NCI-H1092 treated with DMSO at 0.1 percent for 48 hours (cell line): ENCODE data around the gene TGFB2.

Experiments
- DNase-seq: peaks from one replicate; lab custom pipeline; 2025; lab: John Stamatoyannopoulos, UW

The TGFB2 gene

DNA sequence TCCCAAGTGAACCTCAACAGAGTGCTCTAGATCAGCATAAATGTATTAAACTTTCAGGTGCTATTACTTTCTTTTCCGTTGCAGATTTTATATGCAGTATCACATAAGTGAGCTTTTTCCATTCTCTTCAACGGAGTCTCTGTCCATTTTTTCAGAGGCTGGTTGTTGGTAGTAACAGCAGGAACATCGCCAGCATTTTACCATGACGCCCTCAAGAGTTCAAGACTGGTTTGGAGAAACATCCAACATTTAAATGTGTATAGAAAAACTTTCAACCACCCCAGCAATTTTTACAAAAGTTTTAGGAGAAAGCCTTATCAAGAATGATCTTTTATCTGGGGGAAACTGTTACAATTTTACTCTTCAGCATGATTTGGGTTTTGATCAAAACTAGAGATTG lies 117.0 kb downstream of the TGFB2 start:
- DNase-seq: no peak

DNA sequence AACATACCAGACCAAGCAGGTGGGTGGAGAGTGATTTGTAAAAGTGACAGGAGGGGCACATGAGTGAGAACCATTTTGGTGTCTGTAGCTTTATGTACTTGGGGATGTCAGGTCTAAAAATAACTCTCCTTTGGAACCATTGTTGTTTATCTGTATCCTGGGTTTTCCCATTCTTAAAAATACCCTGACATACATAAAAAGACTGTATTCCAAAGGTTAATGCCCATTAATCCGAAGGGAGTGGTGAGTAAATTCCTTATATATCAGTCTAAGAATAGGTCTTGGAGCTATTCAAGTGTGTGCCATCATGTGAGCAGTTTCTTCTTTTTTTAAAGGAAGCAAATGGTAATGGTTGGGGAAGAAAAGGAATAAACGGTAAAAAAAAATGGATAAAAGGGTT lies 117.5 kb downstream of the TGFB2 start:
- DNase-seq: no peak

GRCh38 chr1:218463194-218464156 lies 118.3 kb downstream of the TGFB2 start:
- DNase-seq: no peak

GRCh38 chr1:218464871-218465270 lies 119.7 kb downstream of the TGFB2 start:
- DNase-seq: no peak

DNA sequence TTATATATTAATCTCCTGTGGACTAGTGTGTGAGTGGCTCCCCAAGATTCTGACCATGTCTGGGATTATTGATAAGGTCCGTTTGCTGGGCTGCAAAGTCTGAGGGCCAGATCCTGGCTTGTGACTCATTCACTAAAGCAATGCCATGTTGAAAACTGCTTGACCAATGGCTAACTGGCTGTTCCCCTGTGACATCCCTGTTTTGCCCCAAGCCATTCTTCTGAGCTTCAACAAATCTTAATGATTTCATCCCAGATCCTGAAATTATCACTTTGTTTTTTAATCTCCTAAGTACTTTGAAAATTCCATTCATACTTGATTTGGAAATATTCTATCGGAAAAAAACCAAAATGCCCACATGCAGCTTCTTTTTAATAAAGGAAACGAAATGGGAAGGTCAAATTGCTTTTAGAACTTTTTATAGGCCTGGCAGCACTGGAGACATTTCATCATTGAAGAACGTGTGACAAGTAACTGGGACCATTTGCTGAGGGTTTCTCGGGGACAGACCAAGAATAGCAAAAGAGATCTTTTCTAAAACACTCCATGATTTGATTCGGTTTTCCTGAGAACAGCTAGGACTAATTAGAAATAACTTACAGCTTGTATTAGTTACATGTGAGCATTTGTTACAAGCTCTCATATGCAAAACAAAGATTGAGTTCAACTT lies 121.3 kb downstream of the TGFB2 start:
- no peak for DNase-seq

DNA sequence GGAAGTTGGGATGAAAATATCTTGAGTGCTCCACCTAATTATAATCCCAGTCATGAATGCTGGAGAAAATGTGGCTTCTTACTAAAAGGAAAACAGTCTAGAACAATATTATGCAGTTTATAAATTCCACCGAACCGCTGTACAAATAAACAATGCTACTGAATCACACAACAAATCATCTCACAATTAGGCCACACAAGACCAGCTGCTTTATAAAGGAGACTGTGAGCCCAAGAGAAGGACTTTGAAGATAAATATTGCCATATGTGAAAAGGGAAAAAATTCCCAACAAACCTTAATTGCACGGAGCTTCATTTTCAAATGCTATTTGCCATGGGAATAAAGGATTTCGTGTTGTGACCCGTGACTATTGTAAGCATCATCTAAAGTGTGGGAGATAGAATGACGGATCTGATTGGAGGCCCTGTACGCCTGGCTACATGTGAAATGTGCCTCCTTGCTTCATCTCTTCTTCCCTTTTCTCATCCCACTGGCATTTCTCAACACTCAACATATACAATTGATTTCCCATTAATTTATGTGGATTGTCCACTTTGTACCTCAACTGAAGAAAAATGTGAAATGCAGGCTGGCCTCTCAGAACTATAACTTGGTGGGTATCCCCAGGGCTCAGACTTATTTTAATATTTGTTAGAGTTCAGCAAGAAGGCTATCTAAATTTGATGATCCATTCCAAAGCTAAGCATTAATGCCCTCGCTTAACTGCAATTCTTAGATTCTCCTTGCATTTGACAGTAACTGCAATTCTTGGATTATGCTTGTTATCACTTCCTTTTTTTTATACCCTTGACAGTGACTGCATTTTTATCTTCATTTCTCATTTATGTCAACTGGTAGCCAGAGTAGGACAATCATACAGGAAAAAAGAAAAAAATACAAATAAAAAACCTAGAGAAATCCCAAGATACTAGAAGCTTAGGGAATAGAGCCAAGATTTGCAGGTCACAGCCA lies 122.3 kb downstream of the TGFB2 start:
- no peak for DNase-seq

DNA sequence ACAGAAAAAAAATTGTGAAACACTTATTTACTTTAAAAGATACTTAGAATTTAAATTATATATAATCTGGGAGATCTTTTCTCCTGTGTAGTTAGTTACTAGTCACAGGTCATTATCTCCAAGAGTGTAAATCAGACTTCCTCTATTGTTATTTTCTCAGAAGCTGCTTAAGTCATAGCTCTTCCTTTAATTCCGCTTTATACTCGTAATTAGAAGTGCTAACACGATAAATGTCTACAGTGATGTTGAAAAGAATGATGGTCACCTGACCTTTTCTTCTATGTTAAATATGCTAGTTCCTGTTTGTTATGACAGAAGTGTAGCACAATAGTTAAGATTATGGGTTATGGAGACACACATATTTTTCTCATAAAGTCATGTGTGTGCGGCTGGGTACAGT lies 123.6 kb downstream of the TGFB2 start:
- DNase-seq: no peak

DNA sequence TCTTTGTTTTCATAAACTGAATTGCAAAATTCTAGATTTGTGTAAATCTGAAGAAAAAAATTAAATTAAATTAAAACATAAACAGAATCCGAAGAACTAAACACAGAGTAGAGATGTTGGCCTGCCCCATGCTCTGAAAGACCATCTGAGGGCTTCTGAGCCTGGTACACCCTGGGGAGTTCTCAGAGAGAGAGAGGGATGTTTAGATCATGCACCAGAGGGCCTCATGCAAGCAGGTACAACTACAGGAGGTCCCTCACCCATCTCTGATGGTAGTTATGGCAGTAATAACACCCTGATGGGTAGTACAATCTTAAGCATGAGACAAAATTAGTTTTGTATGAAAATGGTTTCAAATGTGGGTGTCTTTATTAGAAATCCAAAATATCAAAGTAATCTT lies 127.7 kb downstream of the TGFB2 start:
- DNase-seq: no peak

GRCh38 chr1:218473522-218473921 lies 128.4 kb downstream of the TGFB2 start:
- DNase-seq: no peak

DNA sequence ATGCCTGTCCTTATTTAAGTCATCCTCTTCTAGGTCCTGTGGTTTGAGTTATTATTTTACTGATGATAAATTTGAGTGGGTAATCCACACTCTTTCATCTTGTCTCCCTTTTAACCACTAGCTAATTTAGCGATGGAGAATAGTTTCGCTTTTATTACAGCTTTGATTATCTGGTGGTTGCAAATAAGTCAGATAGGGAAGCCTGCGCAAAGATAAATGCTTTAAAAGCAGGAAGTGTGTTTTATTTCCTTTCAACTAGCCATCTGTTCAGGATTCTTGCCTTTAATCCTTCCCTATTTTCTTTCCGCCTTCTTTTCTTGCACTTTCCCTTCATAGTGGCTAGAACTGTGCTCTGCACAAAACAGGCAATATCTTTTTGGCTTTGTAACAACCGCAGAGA lies 129.0 kb downstream of the TGFB2 start:
- no peak for DNase-seq

- no peak for DNase-seq
Observed at GRCh38 chr1:218475275-218475674, 130.1 kb downstream of the TGFB2 start.

- no peak for DNase-seq
Observed at GRCh38 chr1:218475699-218476098, 130.6 kb downstream of the TGFB2 start.

- DNase-seq: no peak
Observed at GRCh38 chr1:218476385-218476784, 131.2 kb downstream of the TGFB2 start.

DNA sequence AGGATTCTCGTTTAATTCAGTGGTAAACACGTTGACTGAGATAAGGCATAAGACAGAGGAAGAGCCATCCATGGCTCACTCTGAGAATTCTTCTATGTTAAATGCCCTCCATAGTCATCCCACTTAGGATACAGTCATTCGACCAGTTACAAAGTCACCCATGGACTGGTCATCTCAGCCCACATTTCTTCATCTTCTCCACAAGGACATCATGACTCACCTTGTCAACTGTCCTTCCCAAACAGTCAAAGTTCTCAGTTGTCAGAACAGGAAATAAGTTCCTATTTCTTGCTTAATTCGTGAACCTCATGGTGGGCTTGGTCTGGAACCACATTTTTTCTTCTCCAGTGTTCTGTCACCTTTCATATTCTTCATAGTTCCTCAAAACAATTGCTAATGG lies 133.2 kb downstream of the TGFB2 start:
- no peak for DNase-seq

GRCh38 chr1:218479436-218480115 lies 134.4 kb downstream of the TGFB2 start:
- DNase-seq: no peak

- DNase-seq: no peak
Observed at GRCh38 chr1:218480137-218480536, 135.0 kb downstream of the TGFB2 start.

- DNase-seq: no peak
Observed at GRCh38 chr1:218480588-218481099, 135.5 kb downstream of the TGFB2 start.

DNA sequence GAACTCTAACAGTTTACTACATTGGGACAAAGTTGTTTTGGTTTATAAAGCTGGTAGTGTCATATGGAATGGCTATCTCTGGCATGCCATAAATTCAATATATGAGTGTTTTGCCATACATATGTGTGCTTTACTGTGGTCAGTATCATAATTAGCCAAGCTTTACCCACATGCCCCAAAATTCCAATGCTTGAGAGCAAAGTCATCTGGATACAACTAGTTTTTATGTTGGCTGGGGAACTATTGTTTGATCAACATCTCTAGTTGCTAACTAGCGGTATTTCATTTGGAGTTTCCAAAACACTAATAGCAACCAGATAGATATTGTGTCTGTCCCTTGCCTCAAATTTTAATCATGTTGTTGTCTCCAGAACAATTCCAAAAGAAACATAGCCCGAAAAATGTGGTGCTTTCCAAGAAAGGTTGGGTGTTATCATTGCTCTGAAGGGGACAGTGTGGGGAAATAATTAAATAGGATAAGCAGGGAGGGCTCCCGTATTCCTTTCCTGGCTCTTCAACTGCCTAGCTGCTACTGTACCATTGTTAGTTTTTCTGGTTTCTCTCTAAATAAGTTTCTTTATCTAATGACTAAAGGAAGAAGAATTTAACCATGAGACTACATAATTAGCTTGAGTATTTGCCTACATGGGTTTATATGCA lies 136.1 kb downstream of the TGFB2 start:
- DNase-seq: no peak

GRCh38 chr1:218482683-218483082 lies 137.5 kb downstream of the TGFB2 start:
- DNase-seq: no peak

DNA sequence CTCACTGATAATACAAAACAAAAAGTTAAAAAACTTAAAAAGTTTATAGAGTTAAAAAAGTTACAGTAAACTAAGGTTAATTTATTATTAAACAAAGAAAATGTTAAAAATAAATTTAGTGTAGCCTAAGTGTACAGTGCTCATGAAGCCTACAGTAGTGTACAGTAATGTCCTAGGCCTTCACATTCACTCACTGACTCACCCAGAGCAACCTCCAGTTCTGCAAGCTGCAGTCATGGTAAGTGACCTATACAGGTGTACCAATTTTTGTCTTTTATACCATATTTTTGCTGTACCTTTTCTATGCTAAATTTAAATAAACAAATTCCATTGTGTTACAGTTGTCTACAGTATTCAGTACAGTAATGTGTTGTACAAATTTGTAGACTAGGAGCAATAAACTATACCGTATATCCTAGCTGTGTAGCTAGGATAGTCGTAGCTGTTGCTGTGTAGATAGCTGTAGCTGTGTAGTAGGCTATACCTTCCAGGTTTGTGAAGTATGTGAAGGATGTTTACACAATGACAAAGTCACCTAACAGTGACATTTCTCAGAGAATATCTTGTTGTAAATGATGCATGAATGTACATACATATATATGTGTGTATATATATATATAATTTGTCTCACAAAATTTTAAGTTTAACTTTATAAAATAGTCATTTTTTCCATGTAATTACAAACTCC lies 140.2 kb downstream of the TGFB2 start:
- no peak for DNase-seq
